H1 (cell line): ENCODE measurements around the gene RAB26. TPM values are rescaled to one million over a fixed set of nuclear protein-coding genes. Genes with fewer than 3 reads are reported as not detected.

Experiments used
- CTCF ChIA-PET: fragments of 300-600 bp; sonication (Branson Sonifier 250); formaldehyde crosslinking; loops from one replicate; lab custom pipeline; 2021; ENCODE audit not compliant: partially characterized antibody; lab: Charles Lee
- POLR2A ChIA-PET: fragments of 300-600 bp; sonication (Branson Sonifier 250); formaldehyde crosslinking; loops from one replicate; lab custom pipeline; 2021; ENCODE audit warnings: inconsistent platforms; ENCODE audit not compliant: partially characterized antibody; lab: Charles Lee
- DNase-seq, 2 experiments: peaks; one replicate each; pipeline versions ENCODE4 v3.0.0 to v3.0.0-alpha.2; 2010 to 2022; ENCODE audit warnings: low spot score in 2 of 2, low read depth in 1 of 2, mixed read lengths in 1 of 2
- FAIRE-seq: peaks from 2 replicates; lab custom pipeline; 2011; peaks lifted over from hg19 to GRCh38; lab: Jason Lieb, UNC
- H2AFZ ChIP-seq: 2 replicates; pipeline ENCODE4 v1.8.1; 2012; ENCODE audit warnings: low read length, inconsistent platforms
- H2AK5ac ChIP-seq: 2 replicates; pipeline ENCODE4 v1.6.1; 2013; ENCODE audit warnings: low read depth, low read length
- H2BK120ac ChIP-seq: replicated peaks from 2 replicates; pipeline ENCODE3; 2013; ENCODE audit warnings: low read depth, low read length, inconsistent platforms
- H2BK12ac ChIP-seq: 2 replicates; pipeline ENCODE4 v1.6.1; 2013; ENCODE audit warnings: low read depth, low read length
- H2BK15ac ChIP-seq: 2 replicates; pipeline ENCODE4 v1.6.1; 2013; ENCODE audit warnings: low read length
- H2BK20ac ChIP-seq: 2 replicates; pipeline ENCODE4 v1.6.1; 2013; ENCODE audit warnings: low read length
- H2BK5ac ChIP-seq: 2 replicates; pipeline ENCODE4 v1.6.1; 2013; ENCODE audit warnings: low read depth, low read length
- H3K14ac ChIP-seq: 2 replicates; pipeline ENCODE4 v1.6.1; 2013; ENCODE audit warnings: inconsistent platforms; ENCODE audit not compliant: insufficient read length
- H3K18ac ChIP-seq: 2 replicates; pipeline ENCODE4 v1.6.1; 2013; ENCODE audit warnings: low read length; ENCODE audit errors: extremely low read depth
- H3K23ac ChIP-seq: 2 replicates; pipeline ENCODE4 v1.6.1; 2013; ENCODE audit warnings: inconsistent platforms; ENCODE audit not compliant: insufficient read length
- H3K23me2 ChIP-seq: 2 replicates; pipeline ENCODE4 v1.6.1; 2013; ENCODE audit warnings: low read depth, low read length
- H3K27ac ChIP-seq: 2 replicates; pipeline ENCODE4 v1.6.1; 2011; ENCODE audit warnings: low read depth, low read length, inconsistent platforms
- H3K27me3 ChIP-seq, 4 experiments: replicated peaks in 1 of 4; 1 replicate in 1 of 4; 2 replicates in 3 of 4; pipeline versions ENCODE4 v1.6.1 to v1.8.1; 2011 to 2013; ENCODE audit warnings: low read length in 3 of 4, mild to moderate bottlenecking in 3 of 4, inconsistent platforms in 2 of 4, mixed read lengths in 2 of 4, moderate library complexity in 1 of 4; ENCODE audit not compliant: control insufficient read depth in 3 of 4, insufficient read depth in 3 of 4; ENCODE audit errors: extremely low read depth in 1 of 4
- H3K36me3 ChIP-seq, 4 experiments: 2 replicates each; pipeline versions ENCODE4 v1.6.1 to v1.8.1; 2011 to 2013; ENCODE audit warnings: mild to moderate bottlenecking in 4 of 4, low read length in 3 of 4, moderate library complexity in 2 of 4, control low read depth in 1 of 4, inconsistent platforms in 1 of 4; ENCODE audit not compliant: insufficient read depth in 4 of 4, control insufficient read depth in 2 of 4
- H3K4ac ChIP-seq: replicated peaks from 2 replicates; pipeline ENCODE3; 2013; ENCODE audit warnings: low read length, low read depth, mixed read lengths, inconsistent platforms; ENCODE audit not compliant: insufficient read length
- H3K4me1 ChIP-seq, 4 experiments: replicated peaks in 1 of 4; 1 replicate in 1 of 4; 2 replicates in 3 of 4; pipeline versions ENCODE4 v1.6.1 to v1.8.1; 2011 to 2013; ENCODE audit warnings: low read length in 3 of 4, inconsistent platforms in 2 of 4, mixed read lengths in 1 of 4; ENCODE audit not compliant: insufficient read depth in 4 of 4, control insufficient read depth in 3 of 4
- H3K4me2 ChIP-seq, 2 experiments: 2 replicates each; pipeline versions ENCODE4 v1.6.1 to v1.8.1; 2011 to 2013; ENCODE audit warnings: low read depth in 2 of 2, low read length in 2 of 2, control low read depth in 1 of 2, inconsistent platforms in 1 of 2, mild to moderate bottlenecking in 1 of 2; ENCODE audit not compliant: insufficient read depth in 1 of 2
- H3K4me3 ChIP-seq, 4 experiments: fragments of 200-600, 300-600 bp in 1 of 4; sonication (generic), shearing (Covaris generic), sonication (Bioruptor Twin) in 1 of 4; 2 replicates each; pipeline versions ENCODE4 v1.5.1 to v1.8.1; 2011 to 2016; ENCODE audit warnings: low read length in 4 of 4, low read depth in 3 of 4, control low read depth in 2 of 4, inconsistent platforms in 2 of 4, mild to moderate bottlenecking in 2 of 4, mixed read lengths in 1 of 4, moderate library complexity in 1 of 4; ENCODE audit not compliant: insufficient read depth in 2 of 4; ENCODE audit errors: extremely low read depth in 1 of 4
- H3K56ac ChIP-seq: replicated peaks from 2 replicates; pipeline ENCODE3; 2013; ENCODE audit warnings: low read depth, mild to moderate bottlenecking, mixed read lengths, low read length, inconsistent platforms; ENCODE audit not compliant: insufficient read length
- H3K79me1 ChIP-seq: 2 replicates; pipeline ENCODE4 v1.6.1; 2013; ENCODE audit warnings: low read depth, low read length, control low read depth
- H3K79me2 ChIP-seq, 2 experiments: 2 replicates each; pipeline versions ENCODE4 v1.6.1 to v1.8.1; 2012 to 2013; ENCODE audit warnings: low read length in 2 of 2, mild to moderate bottlenecking in 2 of 2, inconsistent platforms in 1 of 2; ENCODE audit not compliant: insufficient read depth in 2 of 2, control insufficient read depth in 1 of 2
- H3K9ac ChIP-seq, 4 experiments: replicated peaks in 1 of 4; 1 replicate in 1 of 4; 2 replicates in 3 of 4; pipeline versions ENCODE4 v1.6.1 to v1.8.1; 2011 to 2013; ENCODE audit warnings: low read depth in 3 of 4, low read length in 3 of 4, control low read depth in 2 of 4, mild to moderate bottlenecking in 2 of 4, moderate library complexity in 2 of 4, inconsistent platforms in 1 of 4; ENCODE audit errors: extremely low read depth in 1 of 4
- H3K9me3 ChIP-seq, 2 experiments: 2 replicates each; pipeline versions ENCODE4 v1.6.1 to v1.8.1; 2012 to 2013; ENCODE audit warnings: mild to moderate bottlenecking in 2 of 2, moderate library complexity in 2 of 2, control low read depth in 1 of 2, inconsistent platforms in 1 of 2, low read depth in 1 of 2, low read length in 1 of 2, mixed read lengths in 1 of 2; ENCODE audit not compliant: insufficient read depth in 2 of 2
- H4K20me1 ChIP-seq, 2 experiments: replicated peaks in 1 of 2; 2 replicates each; pipeline versions ENCODE3 to v1.8.1; 2011 to 2013; ENCODE audit warnings: inconsistent platforms in 2 of 2, low read length in 2 of 2, mild to moderate bottlenecking in 1 of 2; ENCODE audit not compliant: insufficient read depth in 2 of 2, control insufficient read depth in 1 of 2
- H4K5ac ChIP-seq: 2 replicates; pipeline ENCODE4 v1.6.1; 2013; ENCODE audit warnings: low read length, low read depth, mixed read lengths, inconsistent platforms; ENCODE audit not compliant: insufficient read length
- H4K8ac ChIP-seq: 2 replicates; pipeline ENCODE4 v1.8.0; 2013; ENCODE audit warnings: mild to moderate bottlenecking, moderate library complexity, low read length, inconsistent platforms; ENCODE audit not compliant: insufficient read depth; ENCODE audit errors: extremely low read depth
- H4K91ac ChIP-seq: replicated peaks from 2 replicates; pipeline ENCODE3; 2013; ENCODE audit warnings: low read length, mixed read lengths, inconsistent platforms; ENCODE audit not compliant: insufficient read length
- CEBPB ChIP-seq: IDR thresholded peaks from 2 replicates; pipeline ENCODE4 v1.6.1; 2012; ENCODE audit warnings: low read depth, low read length
- EP300 ChIP-seq, 2 experiments: IDR thresholded peaks; 1 replicate in 1 of 2; 2 replicates in 1 of 2; pipeline ENCODE4 v1.6.1; 2011 to 2012; ENCODE audit warnings: low read depth in 2 of 2, low read length in 2 of 2, mild to moderate bottlenecking in 2 of 2, borderline replicate concordance in 1 of 2, inconsistent platforms in 1 of 2, moderate library complexity in 1 of 2
- JUN ChIP-seq: IDR thresholded peaks from 2 replicates; pipeline ENCODE4 v1.6.1; 2011; ENCODE audit warnings: low read depth, mild to moderate bottlenecking, improper control_type of control experiment, low read length
- KDM1A ChIP-seq: fragments of 200-600, 300-600 bp; sonication (generic); IDR thresholded peaks from 2 replicates; pipeline ENCODE4 v1.7.1; 2016; ENCODE audit warnings: mild to moderate bottlenecking, low read length, borderline replicate concordance
- POLR2AphosphoS5 ChIP-seq: IDR thresholded peaks from 2 replicates; pipeline ENCODE4 v1.6.1; 2011; ENCODE audit warnings: low read depth, low read length
- SIRT6 ChIP-seq: IDR thresholded peaks from one replicate; pipeline ENCODE4 v1.7.1; 2012; ENCODE audit warnings: low read length, inconsistent platforms
- SIX5 ChIP-seq: IDR thresholded peaks from 2 replicates; pipeline ENCODE4 v1.6.1; 2011; ENCODE audit warnings: mild to moderate bottlenecking, low read depth, low read length
- TCF12 ChIP-seq: IDR thresholded peaks from 2 replicates; pipeline ENCODE4 v1.6.1; 2011; ENCODE audit warnings: low read depth, mild to moderate bottlenecking, low read length
- WGBS, 2 experiments: shearing (Covaris generic) in 1 of 2; methylation state at CpG; one replicate each; pipeline versions ENCODE4 v1.1.6 to v1.1.7; 2013 to 2015; ENCODE audit warnings: low lambda C conversion rate in 2 of 2, mixed read lengths in 2 of 2, inconsistent platforms in 1 of 2, low coverage in 1 of 2, missing lambda C conversion rate in 1 of 2; ENCODE audit not compliant: insufficient replicate concordance in 2 of 2, insufficient coverage in 1 of 2, insufficient read length in 1 of 2; ENCODE audit errors: extremely low coverage in 1 of 2, missing lambda C conversion rate in 1 of 2; 5-methylcytosine and 5-hydroxymethylcytosine counted together
- polyA plus RNA-seq, 7 experiments: library from polyadenylated mRNA; depleted of rRNA in 3 of 7; stranded (reverse) in 5 of 7; unstranded in 2 of 7; fragments of >200 nt in 5 of 7; fragments of 200-250 nt in 2 of 7; gene quantifications; 1 replicate in 5 of 7; 2 replicates in 1 of 7; 4 replicates in 1 of 7; pipeline versions ENCODE4 v1.2.1 to v1.2.3, GENCODE V29; 2011 to 2013; ENCODE audit warnings: missing spikeins in 2 of 7, mixed read lengths in 2 of 7
- total RNA-seq: library from RNA; stranded (reverse); fragmentation: NEBNext Ultra II Directional; extraction: Animal tissue kit (Norgen Biotek cat#: 25700); gene quantifications from 2 replicates; pipeline ENCODE4 v1.2.1, GENCODE V29; 2021

RAB26 gene
- total and polyA plus RNA-seq, 2 of the 8 experiments (the other 6 are each of a cell fraction or from before 2014, with no cell fraction given): 4.3 to 5.4 TPM

- ChIA-PET CTCF (interaction anchor here (1.0 to 2.0 kb wide), 4 partner anchors 8 to 140 kb away, joined by 3 to 9 read pairs (median 4); no protein-coding TSS in a partner anchor), POLR2A (interaction anchor here (0.6 to 12.1 kb wide), 6 partner anchors 8 to 399 kb away, joined by 3 to 220 read pairs (median 4); partner anchors contain the start of genes RAB26, RPS2 and TRAF7)
- no peak overlapping the region for H2BK15ac ChIP-seq
- H3K9me3 ChIP-seq: no peaks in the 10 kb centered on the region
- no peak overlapping the region for H3K4me2 ChIP-seq
- no peak for TF ChIP-seq POLR2AphosphoS5
- no peak for TF ChIP-seq KDM1A
- no peak for TF ChIP-seq CEBPB
- no peak for TF ChIP-seq SIX5
- TF ChIP-seq EP300 (IDR thresholded peaks at IDR 0.05; ENCODE audit: borderline replicate concordance in 1 of 2, low read depth in 2 of 2, low read length in 2 of 2): no peak
- no peak for TF ChIP-seq TCF12
- no peak for TF ChIP-seq SIRT6
- TF ChIP-seq JUN: no peak
- no peak overlapping the region for H3K9ac ChIP-seq
- H3K14ac ChIP-seq: no peak overlapping the region
- H3K56ac ChIP-seq: no peak overlapping the region
- no peak overlapping the region for H4K91ac ChIP-seq
- H3K23me2 ChIP-seq: peaks cover 9% of the 10 kb centered on the region; the same call in 1 of the 2 replicates
- no peaks in the 10 kb centered on the region for H3K36me3 ChIP-seq
- no peaks in the 10 kb centered on the region for H3K79me1 ChIP-seq
- no peak overlapping the region for H3K18ac ChIP-seq
- H2AFZ ChIP-seq: no peak overlapping the region
- no peak overlapping the region for H3K27ac ChIP-seq
- H2BK120ac ChIP-seq: no peak overlapping the region
- H3K27me3 ChIP-seq: peaks cover 0 to 11% (median 5%) of the 10 kb centered on the region in 4 experiments; a peak in 3 of 7 replicates
- H3K23ac ChIP-seq: no peak overlapping the region
- peaks cover 0 to 3% of the 10 kb centered on the region in 2 experiments for H4K20me1 ChIP-seq
- H3K79me2 ChIP-seq: no peaks in the 10 kb centered on the region
- peaks cover 0 to 2% (median under 1%) of the 10 kb centered on the region in 4 experiments; a peak in 4 of 7 replicates for H3K4me1 ChIP-seq
- no peak overlapping the region for H4K5ac ChIP-seq
- DNase-seq: peak in 1 of 2 experiments; percentile 44
- no peak overlapping the region for H4K8ac ChIP-seq
- H3K4me3 ChIP-seq: no peak overlapping the region
- H2AK5ac ChIP-seq: no peak overlapping the region
- H3K4ac ChIP-seq: no peak overlapping the region
- no peak overlapping the region for H2BK5ac ChIP-seq
- 95% methylated on average over 17 of the region's 17 CpGs; no CpG with 5 or more reads in 1 of the 2 experiments for WGBS, 2 experiments
- no peak overlapping the region for H2BK20ac ChIP-seq
- H2BK12ac ChIP-seq: peak overlapping the region; percentile 39; the same call in 1 of the 2 replicates
- no peak for FAIRE-seq
Observed at GRCh38 chr16:2143878-2144485, 4.4 kb upstream of the RAB26 start.
